ENCODE measurements around the gene PLA2G4B. TPM values are rescaled to one million over a fixed set of nuclear protein-coding genes. Genes with fewer than 3 reads are reported as not detected.

PLA2G4B gene
- total RNA-seq, 4 donors from 2014 or later: 1.8 to 8.7 (median 4.5) TPM

DNA sequence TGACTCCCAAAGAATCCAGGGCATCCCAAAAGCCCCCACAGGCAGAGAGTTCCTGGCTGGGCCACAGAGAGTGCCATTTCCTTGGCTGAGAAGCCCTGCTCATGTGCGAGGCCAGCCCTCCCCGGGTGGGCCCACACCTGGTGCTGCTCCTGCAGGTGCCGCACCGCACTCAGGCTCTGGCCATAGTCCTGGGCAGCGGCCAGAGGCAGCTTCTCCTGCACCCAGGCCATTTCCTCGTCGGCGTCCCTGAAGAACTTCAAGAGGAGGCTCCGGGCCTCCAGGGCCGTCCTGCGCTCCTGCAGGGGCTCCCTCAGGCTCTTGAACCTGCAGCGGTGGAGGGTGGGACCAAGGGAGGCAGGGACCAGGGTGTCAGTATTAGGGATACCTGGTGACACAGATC is 18.1 kb downstream of the PLA2G4B start:
- H3K36me3 ChIP-seq: peaks cover 0 to 5% (median 0%) of the 10 kb centered on the region in 3 donors
- TF ChIP-seq EP300 (IDR thresholded peaks at IDR 0.05) (no peak), POLR2A (IDR thresholded peaks at IDR 0.05) (no peak)
- TF ChIP-seq, protein P1, sequence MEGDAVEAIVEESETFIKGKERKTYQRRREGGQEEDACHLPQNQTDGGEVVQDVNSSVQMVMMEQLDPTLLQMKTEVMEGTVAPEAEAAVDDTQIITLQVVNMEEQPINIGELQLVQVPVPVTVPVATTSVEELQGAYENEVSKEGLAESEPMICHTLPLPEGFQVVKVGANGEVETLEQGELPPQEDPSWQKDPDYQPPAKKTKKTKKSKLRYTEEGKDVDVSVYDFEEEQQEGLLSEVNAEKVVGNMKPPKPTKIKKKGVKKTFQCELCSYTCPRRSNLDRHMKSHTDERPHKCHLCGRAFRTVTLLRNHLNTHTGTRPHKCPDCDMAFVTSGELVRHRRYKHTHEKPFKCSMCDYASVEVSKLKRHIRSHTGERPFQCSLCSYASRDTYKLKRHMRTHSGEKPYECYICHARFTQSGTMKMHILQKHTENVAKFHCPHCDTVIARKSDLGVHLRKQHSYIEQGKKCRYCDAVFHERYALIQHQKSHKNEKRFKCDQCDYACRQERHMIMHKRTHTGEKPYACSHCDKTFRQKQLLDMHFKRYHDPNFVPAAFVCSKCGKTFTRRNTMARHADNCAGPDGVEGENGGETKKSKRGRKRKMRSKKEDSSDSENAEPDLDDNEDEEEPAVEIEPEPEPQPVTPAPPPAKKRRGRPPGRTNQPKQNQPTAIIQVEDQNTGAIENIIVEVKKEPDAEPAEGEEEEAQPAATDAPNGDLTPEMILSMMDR (IDR thresholded peaks at IDR 0.05): no peak
- H3K27ac ChIP-seq: no peak overlapping the region
- no peak overlapping the region for H3K4me3 ChIP-seq
- H3K9me3 ChIP-seq: no peaks in the 10 kb centered on the region
- H3K27me3 ChIP-seq: peaks cover 0 to 39% of the 10 kb centered on the region in 2 donors
- H3K4me1 ChIP-seq: peaks cover 0 to 3% (median 0%) of the 10 kb centered on the region in 4 donors
- DNase-seq (ENCODE audit: low spot score in 2 of 2): no peak
- WGBS, 2 donors: 98 to 100% methylated on average over 3 to 7 of the region's 12 CpGs

DNA sequence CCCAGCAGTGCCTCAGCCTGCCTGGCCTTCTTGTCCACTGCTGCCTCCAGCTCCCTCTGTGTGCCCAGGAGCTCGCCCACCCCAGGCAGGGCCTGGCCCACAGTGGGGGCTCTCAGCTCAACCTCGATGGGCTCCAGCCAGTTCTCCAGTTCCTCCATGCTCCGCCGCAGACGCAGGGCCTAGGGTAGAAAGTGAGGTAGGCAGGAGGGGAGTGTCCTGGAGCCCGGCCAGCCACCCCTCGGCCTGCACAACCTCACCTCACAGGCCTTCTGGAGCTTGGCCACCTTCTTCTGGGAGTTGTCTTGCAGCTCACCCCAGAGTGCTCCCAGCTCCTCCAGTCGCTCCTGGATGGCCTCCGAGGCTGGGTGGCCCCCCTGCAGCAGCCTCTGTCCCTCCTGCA is 18.7 kb downstream of the PLA2G4B start:
- no peak for TF ChIP-seq EP300 (IDR thresholded peaks at IDR 0.05)
- no peak for TF ChIP-seq POLR2A (IDR thresholded peaks at IDR 0.05)
- TF ChIP-seq, protein P1 (IDR thresholded peaks at IDR 0.05): no peak
- WGBS, 2 donors: 71 to 90% methylated on average over 4 to 9 of the region's 9 CpGs
- Histone ChIP-seq H3K27ac (no peak overlapping the region), H3K27me3 (peaks cover 0 to 39% of the 10 kb centered on the region in 2 donors), H3K4me1 (peaks cover 0 to 3% (median 0%) of the 10 kb centered on the region in 4 donors), H3K9me3 (no peaks in the 10 kb centered on the region), H3K36me3 (peaks cover 0 to 5% (median 0%) of the 10 kb centered on the region in 3 donors), H3K4me3 (no peak overlapping the region)
- no peak for DNase-seq (ENCODE audit: low spot score in 2 of 2)

DNA sequence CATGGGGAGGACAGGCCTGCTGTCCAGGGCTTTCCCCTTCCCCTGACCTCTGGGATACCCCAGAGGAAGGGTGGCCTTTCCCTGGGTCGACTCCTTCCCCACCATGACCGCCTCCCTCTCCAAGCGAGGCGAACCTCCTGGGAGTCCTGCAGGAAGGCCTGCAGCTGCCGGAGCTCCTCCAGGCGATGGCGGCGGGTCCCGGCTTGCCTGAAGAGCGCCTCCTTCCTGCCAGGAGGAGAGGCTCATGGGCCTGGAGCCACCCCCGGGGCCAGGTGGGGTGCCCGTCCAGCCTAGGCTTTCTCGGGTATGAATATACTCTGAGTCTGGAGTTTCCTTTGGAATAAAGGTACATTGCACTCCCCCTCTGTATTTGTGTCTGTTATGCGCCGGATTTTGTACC is 20.1 kb downstream of the PLA2G4B start:
- DNase-seq (ENCODE audit: low spot score in 2 of 2): no peak
- peaks cover 0 to 5% (median 0%) of the 10 kb centered on the region in 3 donors for H3K36me3 ChIP-seq
- no peak overlapping the region for H3K4me3 ChIP-seq
- WGBS, 2 donors: 85 to 94% methylated on average over 8 to 15 of the region's 15 CpGs
- peaks cover 0 to 3% (median 0%) of the 10 kb centered on the region in 4 donors for H3K4me1 ChIP-seq
- H3K27me3 ChIP-seq: peaks cover 0 to 29% of the 10 kb centered on the region in 2 donors
- no peak overlapping the region for H3K27ac ChIP-seq
- no peaks in the 10 kb centered on the region for H3K9me3 ChIP-seq
- TF ChIP-seq POLR2A (IDR thresholded peaks at IDR 0.05) (no peak), EP300 (IDR thresholded peaks at IDR 0.05) (no peak)
- TF ChIP-seq, protein P1 (IDR thresholded peaks at IDR 0.05): no peak

DNA sequence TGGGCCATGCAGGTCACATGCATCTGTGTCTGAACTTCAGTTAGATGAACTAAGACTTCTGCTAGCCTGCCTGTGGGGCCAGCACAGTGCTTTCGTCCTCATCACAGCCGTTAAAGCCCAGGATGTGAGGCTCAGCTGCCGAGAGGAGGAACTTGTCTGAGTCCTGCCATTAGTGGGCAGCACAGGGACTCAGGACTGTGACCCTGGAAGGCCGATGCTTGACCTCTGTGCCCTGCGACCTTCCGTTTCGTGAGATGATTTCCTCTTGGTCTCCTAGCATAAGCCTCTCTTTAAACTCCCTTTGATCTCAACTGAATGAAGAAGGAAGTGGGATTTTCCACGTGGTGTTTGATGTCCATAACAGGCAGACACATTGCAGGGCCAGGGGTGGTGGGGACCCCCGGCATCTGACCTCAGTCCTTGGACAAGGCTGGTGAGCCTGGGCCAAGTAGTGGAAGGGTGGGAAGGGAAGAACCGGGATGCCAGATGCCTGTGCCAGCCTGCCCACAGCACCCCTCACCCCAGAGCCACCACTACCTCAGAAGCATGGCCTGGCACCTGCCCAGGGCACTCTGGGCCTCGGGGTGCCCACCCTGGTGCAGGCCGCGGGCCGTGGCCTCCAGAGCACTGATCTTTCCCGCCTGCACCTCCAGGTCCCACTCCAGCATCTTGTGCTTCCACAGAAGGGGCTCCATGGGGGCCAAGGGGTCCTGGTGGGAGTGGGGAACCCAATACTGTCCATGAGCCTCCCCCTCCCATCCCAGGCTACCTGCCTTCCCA is 21.6 kb downstream of the PLA2G4B start:
- Histone ChIP-seq H3K9me3 (no peaks in the 10 kb centered on the region), H3K4me1 (peaks cover 0 to 3% (median 0%) of the 10 kb centered on the region in 4 donors), H3K36me3 (peaks cover 0 to 5% (median 0%) of the 10 kb centered on the region in 3 donors), H3K27ac (no peak overlapping the region), H3K4me3 (no peak overlapping the region), H3K27me3 (peaks cover 0 to 16% of the 10 kb centered on the region in 2 donors)
- TF ChIP-seq POLR2A (IDR thresholded peaks at IDR 0.05) (no peak), EP300 (IDR thresholded peaks at IDR 0.05) (no peak)
- TF ChIP-seq, protein P1 (IDR thresholded peaks at IDR 0.05): no peak
- no peak for DNase-seq (ENCODE audit: low spot score in 2 of 2)
- WGBS, 2 donors: 51 to 54% methylated on average over 14 to 15 of the region's 15 CpGs

DNA sequence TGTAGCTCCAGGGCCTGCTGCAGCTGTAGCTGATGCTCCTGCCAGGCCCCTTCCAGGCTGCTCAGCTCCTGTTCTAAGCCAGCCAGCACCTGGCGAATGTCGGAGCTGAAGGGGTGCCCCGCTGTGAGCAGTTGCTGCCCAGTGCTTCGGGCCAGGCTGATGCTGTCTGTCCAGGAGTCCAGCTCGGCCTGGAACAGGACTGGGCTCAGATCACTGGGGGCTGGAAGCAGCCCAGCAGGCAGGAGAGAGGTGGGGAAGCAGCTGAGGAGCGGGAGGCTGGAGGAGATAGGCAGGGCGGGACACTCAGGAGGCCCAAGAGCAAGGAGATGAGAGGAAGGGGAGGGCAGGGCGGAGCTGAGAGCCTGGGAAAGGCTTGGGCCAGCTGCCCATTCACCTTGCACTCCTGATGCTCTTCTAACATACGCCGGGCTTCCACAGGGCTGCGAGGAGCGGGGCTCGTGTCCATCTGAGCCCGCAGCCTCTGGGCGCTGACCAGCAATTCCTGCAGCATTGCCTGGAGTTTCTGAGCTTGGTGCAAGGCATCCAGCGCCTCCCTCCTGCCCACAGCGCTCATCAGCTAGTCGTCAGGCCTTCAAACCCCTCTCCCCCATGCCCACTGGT is 23.2 kb downstream of the PLA2G4B start:
- 86 to 93% methylated on average over 17 to 18 of the region's 18 CpGs for WGBS, 2 donors
- H3K36me3 ChIP-seq: peaks cover 0 to 5% (median 0%) of the 10 kb centered on the region in 3 donors
- no peak for DNase-seq (ENCODE audit: low spot score in 2 of 2)
- H3K4me3 ChIP-seq: no peak overlapping the region
- H3K9me3 ChIP-seq: no peaks in the 10 kb centered on the region
- TF ChIP-seq POLR2A (IDR thresholded peaks at IDR 0.05): no peak
- TF ChIP-seq EP300 (IDR thresholded peaks at IDR 0.05): no peak
- TF ChIP-seq, protein P1 (IDR thresholded peaks at IDR 0.05): no peak
- H3K27ac ChIP-seq: no peak overlapping the region
- peaks cover 0 to 10% (median 0%) of the 10 kb centered on the region in 4 donors for H3K4me1 ChIP-seq
- peaks cover 0 to 3% of the 10 kb centered on the region in 2 donors for H3K27me3 ChIP-seq

All from tibial nerve (tissue), 4 donors.